GM18519 (cell line): ENCODE results near the gene TRIM58.

Source experiments
- ATAC-seq: cut with Tn5 transposase; IDR thresholded peaks from one replicate; pipeline ENCODE4 v1.9.1; 2021; ENCODE audit warnings: mild to moderate bottlenecking, moderate library complexity; ENCODE audit not compliant: unreplicated experiment, low FRiP score

Gene TRIM58

GRCh38 chr1:247883346-247883745 is 26.4 kb downstream of the TRIM58 start:
- ATAC-seq: no peak

DNA sequence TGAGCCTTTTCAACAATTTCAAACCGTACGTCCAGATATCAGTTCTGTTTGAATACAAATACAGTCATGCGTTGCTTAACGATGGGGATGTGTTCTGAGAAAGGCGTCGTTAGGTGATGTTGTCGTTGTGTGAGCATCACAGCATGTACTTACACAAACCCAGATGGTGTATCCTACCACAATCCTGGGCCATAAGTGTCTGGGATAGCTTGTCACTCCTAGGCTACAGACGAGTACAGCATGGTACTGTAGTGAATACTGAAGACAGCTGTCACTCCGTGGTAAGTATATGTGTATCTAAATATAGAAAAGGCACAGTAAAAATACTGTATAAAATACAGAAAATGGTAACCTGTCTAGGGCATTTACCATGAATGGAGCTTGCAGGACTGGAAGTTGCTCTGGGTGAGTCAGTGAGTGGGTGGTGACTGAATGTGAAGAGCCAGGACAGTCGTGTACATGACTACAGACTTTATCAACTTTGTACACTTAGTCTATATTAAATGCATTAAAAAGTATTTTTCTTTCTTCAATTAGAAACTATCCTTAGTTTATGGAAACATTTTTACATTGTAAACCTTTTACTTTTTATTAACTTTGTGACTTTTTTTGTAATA is 27.9 kb downstream of the TRIM58 start:
- no peak for ATAC-seq

DNA sequence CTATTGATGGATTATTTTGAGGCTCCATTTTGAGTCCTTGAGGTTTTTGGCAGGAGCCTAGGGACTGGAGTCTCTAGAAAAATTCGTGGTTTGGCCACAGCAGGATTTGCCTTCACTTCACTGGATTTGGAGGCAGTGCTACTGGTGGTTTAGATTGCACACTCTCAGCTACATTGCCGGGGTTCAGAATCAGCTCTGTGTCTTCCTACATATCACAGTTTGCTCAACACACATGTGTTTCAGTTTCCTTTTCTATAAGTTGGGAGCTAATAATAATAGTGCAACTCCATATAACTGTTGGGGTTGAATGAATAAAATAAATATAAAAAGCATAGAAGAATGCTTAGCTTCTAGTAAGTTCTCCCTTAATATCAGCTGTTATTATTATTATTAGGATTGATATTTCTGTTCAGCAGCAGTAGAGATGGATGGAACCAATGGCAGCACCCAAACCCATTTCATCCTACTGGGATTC is 38.2 kb downstream of the TRIM58 start, which contains the start of gene OR2W3:
Gene OR2W3 (plus strand): TSS at position 425 of the 475 bp plus-strand sequence. CDS start 0 bp downstream, at position 425.
- ATAC-seq: no peak

DNA sequence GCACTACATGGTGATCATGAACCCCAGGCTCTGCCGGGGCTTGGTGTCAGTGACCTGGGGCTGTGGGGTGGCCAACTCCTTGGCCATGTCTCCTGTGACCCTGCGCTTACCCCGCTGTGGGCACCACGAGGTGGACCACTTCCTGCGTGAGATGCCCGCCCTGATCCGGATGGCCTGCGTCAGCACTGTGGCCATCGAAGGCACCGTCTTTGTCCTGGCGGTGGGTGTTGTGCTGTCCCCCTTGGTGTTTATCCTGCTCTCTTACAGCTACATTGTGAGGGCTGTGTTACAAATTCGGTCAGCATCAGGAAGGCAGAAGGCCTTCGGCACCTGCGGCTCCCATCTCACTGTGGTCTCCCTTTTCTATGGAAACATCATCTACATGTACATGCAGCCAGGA is 39.0 kb downstream of the TRIM58 start:
- ATAC-seq: no peak

DNA sequence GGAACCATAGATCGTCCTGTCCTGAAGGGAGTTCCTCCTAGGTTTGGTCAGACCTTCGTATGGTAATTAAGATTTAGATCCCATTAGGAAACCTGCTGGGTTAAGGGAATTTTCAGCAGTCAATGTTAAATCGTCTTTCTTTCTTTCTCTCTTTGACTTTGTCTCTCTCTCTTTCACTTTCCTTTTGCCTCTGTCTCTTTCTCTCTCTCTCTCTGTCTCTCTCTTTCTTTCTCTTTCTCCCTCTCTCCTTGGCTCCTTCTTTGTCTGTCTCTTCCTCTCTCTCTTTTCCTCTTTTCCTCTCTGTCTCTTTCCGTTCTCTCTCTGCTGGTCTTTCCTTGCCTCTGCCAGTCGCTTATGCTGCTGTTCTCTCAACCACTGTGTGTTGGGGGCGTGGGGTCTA is 47.1 kb downstream of the TRIM58 start:
- no peak for ATAC-seq

- ATAC-seq: no peak
These were observed 48.2 kb downstream of the TRIM58 start for GRCh38 chr1:247905181-247905580.

DNA sequence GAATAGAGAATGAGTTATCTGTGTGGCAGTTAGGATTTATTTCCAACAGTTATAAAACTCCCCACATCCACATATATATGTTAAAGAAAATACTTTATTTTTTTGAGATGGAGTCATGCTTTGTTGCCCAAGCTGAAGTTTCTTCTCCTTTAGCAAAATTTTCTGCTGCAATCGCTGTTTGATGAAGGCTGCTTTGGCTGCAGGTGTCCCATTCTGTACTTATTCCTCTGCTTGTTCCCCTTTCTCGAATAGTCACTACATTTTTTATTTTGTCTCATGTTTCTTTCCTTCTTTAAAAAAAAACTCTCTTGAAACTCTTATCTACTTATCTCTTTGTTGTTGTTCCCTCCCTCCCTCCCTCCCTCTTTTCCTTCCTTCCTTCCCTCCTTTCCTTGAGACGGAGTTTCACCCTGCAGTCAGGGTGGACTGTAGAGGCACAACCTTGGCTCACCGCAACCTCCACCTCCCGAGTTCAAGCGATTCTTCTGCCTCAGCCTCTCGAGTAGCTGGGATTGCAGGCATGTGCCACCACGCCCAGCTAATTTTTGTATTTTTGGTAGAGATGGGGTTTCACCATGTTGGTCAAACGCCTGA is 49.0 kb downstream of the TRIM58 start:
- ATAC-seq: no peak

- ATAC-seq: no peak
These were observed 49.6 kb downstream of the TRIM58 start for GRCh38 chr1:247906504-247907047.

- no peak for ATAC-seq
These were observed 51.8 kb downstream of the TRIM58 start for GRCh38 chr1:247908766-247909165.

- no peak for ATAC-seq
These were observed 56.8 kb downstream of the TRIM58 start for GRCh38 chr1:247913786-247914185.

- ATAC-seq: no peak
These were observed 58.1 kb downstream of the TRIM58 start for GRCh38 chr1:247914941-247915662.

DNA sequence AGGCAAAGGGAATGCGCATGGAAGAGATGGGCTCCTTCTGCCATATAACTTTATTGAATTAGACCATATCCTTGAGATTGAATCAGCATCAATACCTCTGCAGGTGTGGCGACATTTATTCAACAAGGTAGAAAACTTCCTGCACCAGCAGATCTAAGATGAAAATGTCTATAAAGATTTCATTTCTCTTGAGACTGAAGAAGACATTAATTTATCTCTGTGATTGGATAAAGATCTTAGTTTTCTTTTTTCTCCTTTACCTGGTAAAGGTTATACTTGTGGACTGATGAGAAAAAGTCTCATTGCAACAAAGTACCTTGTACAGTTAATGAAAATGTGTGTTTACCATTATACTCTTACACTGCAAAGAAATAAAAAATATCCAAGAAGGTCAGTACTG is 63.0 kb downstream of the TRIM58 start, which contains the start of gene OR2T8:
Gene OR2T8 (plus strand): TSS at position 301 of the 400 bp plus-strand sequence. CDS start 766 bp downstream, outside the sequence.
- ATAC-seq: no peak

DNA sequence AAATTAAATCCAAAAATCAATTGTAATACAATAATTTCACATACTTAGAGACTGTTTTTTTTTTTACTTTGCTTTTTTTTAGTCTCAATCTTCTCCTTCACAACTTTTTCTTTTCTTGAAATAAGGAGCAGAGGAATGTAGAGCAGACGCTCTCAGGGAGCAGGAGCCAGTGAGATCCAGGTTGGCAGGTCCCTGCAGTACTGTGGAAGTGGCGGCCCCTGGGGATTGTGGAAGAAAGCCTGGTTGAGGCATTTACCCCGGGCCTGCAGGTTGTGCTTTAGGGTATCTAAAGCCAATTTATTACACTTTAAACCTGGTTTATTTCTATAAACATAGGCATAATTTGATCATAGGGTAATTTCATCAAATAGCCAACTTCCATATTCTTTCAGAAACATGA is 67.0 kb downstream of the TRIM58 start:
- no peak for ATAC-seq

GRCh38 chr1:247924868-247925267 is 67.9 kb downstream of the TRIM58 start, which contains the start of gene OR2AJ1:
Gene OR2AJ1 (plus strand): TSS chr1:247924889. CDS start chr1:247933769, 8,880 bp downstream.
- no peak for ATAC-seq
